SK-N-MC (cell line): ENCODE data around the gene IFI35.

ENCODE experiments used
- EZH2 ChIP-seq: fragments of 200-600 bp; sonication (generic); IDR thresholded peaks from one replicate; pipeline ENCODE4 v1.6.1; 2017; ENCODE audit warnings: antibody characterized with exemption
- POLR2AphosphoS5 ChIP-seq: IDR thresholded peaks from 2 replicates; pipeline ENCODE4 v1.6.1; 2012; ENCODE audit warnings: mild to moderate bottlenecking, low read depth, low read length, borderline replicate concordance

GRCh38 chr17:42969001-42969581 lies 37.5 kb upstream of the IFI35 start:
- TF ChIP-seq POLR2AphosphoS5 (no peak), EZH2 (no peak)
